GM21367 (cell line): ENCODE data around the gene GEMIN8.

Source experiments
- ATAC-seq: cut with Tn5 transposase; IDR thresholded peaks from one replicate; pipeline ENCODE4 v1.9.1; 2021; ENCODE audit not compliant: unreplicated experiment

Gene GEMIN8

GRCh38 chrX:14017399-14017798 lies 12.3 kb downstream of the GEMIN8 start:
- ATAC-seq = no peak

- ATAC-seq = no peak
Measured at GRCh38 chrX:14015941-14016340, 13.8 kb downstream of the GEMIN8 start.

- no peak for ATAC-seq
Measured at GRCh38 chrX:14015294-14015693, 14.4 kb downstream of the GEMIN8 start.

GRCh38 chrX:14014526-14014925 lies 15.2 kb downstream of the GEMIN8 start:
- ATAC-seq = no peak

GRCh38 chrX:14013054-14013453 lies 16.6 kb downstream of the GEMIN8 start:
- ATAC-seq = no peak

- no peak for ATAC-seq
Measured at GRCh38 chrX:14010566-14010965, 19.1 kb downstream of the GEMIN8 start.

GRCh38 chrX:14006540-14006939 lies 23.2 kb downstream of the GEMIN8 start:
- ATAC-seq = no peak

- no peak for ATAC-seq
Measured at GRCh38 chrX:14003876-14004425, 25.7 kb downstream of the GEMIN8 start.

GRCh38 chrX:14003028-14003427 lies 26.7 kb downstream of the GEMIN8 start:
- no peak for ATAC-seq

- no peak for ATAC-seq
Measured at GRCh38 chrX:13996650-13997049, 33.0 kb downstream of the GEMIN8 start.

GRCh38 chrX:13994536-13995080 lies 35.1 kb downstream of the GEMIN8 start:
- no peak for ATAC-seq

- ATAC-seq = no peak
Measured at GRCh38 chrX:13994104-13994503, 35.6 kb downstream of the GEMIN8 start.

GRCh38 chrX:13990126-13990800 lies 39.4 kb downstream of the GEMIN8 start:
- ATAC-seq = no peak

- no peak for ATAC-seq
Measured at GRCh38 chrX:13985697-13986435, 43.8 kb downstream of the GEMIN8 start.

GRCh38 chrX:13983734-13984133 lies 46.0 kb downstream of the GEMIN8 start:
- no peak for ATAC-seq

- no peak for ATAC-seq
Measured at GRCh38 chrX:13968198-13968597, 61.5 kb downstream of the GEMIN8 start.

- no peak for ATAC-seq
Measured at GRCh38 chrX:13967636-13968035, 62.1 kb downstream of the GEMIN8 start.

GRCh38 chrX:13966793-13967125 lies 62.9 kb downstream of the GEMIN8 start:
- no peak for ATAC-seq

GRCh38 chrX:13966071-13966792 lies 63.5 kb downstream of the GEMIN8 start:
- no peak for ATAC-seq

GRCh38 chrX:13965531-13965930 lies 64.2 kb downstream of the GEMIN8 start:
- no peak for ATAC-seq

GRCh38 chrX:13956998-13957397 lies 72.7 kb downstream of the GEMIN8 start:
- no peak for ATAC-seq
